ENCODE results near the gene IL20.

Gene IL20

DNA sequence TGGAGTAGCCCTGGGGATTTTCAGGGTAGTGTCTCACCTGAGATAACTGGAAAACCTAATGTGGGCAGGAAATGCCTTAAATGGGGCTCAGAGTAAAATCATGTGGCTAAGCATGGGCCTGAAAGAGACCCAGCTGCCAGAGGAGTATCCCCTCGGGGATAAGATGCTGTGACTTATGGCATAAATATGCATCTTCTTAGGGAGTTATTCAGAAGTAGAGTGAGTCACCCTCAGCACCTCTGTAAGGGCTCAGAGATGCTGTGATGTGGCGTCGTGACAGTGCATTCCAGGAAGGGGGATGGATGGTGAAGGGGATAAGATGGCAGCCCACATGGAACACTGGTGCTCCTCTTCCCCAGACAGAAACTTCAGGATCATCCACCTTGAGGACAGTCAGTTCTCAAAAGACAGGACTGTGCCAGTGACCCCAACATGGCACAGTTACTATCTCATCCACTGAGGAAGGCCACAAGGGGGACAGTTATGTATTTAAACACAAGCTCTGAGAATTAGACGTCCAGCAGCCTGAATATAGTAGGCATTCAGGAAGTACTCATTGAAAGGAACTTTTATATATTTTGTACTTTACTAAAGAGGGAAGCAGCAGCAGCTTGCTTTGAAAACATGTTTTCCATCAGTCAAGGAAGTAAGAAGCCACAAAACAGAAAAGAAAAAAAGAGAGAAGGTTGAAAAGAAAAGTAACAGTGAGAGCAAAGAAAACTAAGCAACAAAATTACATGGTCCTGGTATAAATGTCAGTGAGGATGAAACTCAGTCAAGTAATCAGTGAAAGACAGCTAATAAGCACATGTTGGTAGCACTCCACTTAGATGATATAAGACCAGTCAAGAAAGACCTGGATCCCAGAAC is 40.1 kb downstream of the IL20 start:
- peak; percentile 70 for DNase-seq

DNA sequence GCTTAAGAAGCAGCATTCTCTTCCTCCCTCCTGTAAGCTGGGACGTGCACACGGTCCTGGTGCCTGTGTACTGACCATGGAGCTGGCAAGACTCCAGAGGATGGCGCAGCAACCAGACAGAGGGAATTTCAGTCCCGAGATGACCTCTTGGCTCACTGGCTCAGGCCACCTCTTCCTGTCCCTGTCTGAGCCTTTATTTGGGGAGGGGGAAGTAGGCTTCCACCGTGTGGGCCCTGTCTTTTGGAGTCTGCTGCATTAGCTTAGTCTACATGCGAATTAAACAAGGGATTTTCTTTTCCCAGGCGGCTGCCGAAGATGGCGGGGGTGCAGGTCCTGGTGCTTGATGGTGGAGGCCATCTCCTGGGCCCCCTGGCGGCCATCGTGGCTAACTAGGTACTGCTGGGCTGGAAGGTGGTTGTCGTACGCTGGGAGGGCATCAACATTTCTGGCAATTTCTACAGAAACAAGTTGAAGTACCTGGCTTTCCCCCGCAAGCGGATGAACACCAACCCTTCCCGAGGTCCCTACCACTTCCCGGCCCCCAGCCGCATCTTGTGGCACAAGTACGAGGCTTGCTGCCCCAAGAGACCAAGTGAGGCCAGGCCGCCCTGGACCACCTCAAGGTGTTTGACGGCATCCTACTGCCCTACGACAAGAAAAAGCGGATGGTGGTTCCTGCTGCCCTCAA is 42.0 kb downstream of the IL20 start:
- no peak for DNase-seq

DNA sequence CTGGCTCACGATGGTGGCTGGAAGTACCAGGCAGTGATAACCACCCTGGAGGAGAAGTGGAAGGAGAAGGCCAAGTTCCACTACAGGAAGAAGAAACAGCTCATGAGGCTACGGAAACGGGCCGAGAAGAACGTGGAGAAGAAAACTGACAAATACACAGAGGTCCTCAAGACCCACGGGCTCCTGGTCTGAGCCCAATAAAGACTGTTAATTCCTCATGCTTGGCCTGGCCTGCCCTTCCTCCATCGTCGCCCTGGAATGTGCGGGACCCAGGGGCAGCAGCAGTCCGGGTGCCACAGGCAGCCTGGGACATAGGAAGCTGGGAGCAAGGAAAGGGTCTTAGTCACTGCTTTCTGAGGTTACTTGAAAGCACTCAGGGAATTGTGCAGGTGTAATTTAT is 42.6 kb downstream of the IL20 start:
- no peak for DNase-seq

DNA sequence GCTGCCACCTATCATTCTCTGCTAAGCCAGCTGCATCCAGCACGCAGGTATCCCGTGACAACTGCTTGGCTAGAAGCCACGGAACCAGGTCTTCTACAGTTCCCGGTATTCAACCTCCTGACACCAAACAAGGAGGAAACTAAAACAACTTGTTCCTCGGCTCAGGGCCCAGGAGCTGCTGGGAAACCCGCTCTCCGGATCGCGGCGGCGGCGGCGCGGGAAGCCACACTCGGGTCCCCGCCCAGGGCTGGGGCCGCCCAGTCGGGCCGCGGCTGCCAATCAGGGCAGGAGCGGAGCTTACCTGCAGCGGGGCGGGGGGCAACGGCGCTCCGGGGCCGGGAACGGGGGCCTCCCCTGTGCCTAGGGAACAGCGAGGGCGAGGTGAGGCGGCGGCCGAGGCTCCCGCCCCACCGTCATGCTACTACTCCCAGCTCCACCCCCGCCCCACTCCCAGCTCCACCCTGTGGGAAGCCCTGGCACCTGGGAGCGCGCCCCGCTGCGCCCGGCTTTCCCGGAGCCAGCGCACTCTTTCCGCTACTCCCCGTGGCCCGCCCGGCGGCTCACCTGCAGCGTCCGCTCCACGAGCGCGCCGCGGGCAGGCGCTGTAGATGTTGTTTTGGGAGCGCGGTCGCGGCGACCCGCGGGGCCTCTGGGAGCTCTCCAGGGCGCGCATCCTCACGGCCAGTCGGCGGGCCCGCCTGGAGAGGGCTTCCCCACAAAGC is 43.9 kb downstream of the IL20 start:
- DNase-seq, result peak; percentile 80

DNA sequence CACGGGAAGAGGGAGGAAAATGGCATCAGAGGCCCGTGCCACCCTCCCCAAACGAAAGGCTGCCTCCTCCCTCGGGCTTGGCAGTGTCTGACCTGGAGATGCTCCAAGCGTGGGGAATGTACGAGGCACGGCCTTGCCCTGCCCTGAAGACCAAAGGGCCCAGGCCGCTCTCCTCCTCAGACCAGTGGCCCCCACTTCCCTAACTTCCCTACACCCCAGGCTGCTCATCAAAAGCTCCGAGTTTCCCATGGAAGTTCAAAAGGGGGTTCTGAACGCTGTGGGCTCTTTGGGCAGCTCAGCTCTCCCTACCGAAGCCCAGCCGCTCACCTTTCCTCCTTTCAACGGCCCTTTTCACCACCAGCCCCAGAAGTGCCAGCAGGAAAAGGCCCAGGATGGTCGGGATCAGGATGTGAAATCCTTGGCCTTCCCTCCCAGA is 44.5 kb downstream of the IL20 start:
- DNase-seq, result peak; percentile 62

DNA sequence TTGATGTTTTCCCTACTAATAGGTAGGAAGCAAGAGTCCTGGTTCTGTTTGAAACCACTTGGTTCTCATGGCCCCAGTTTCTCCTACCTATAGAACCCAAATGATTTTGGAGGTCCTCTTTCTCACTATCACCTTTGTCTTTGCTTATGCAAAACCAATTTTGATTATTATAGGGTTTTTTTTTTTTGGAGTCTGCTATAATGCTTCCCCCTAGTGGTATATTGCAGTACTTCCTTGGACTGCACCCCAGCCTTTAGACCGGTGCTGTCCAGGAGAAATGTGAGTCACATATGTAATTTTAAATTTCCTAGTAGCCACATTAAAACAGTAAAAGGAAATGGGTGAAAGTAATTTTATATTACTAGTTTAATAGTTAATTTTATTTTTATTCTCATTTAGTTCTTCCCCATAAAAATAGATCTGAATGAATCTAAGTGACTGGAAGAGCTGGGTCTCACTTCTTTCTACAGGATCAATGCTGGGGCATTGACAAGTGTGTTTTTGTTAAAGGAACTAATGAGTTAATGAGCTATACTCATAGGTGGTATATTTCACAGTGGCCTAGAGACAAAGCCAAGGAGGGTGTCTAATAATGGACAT is 45.7 kb downstream of the IL20 start:
- DNase-seq, result no peak

DNA sequence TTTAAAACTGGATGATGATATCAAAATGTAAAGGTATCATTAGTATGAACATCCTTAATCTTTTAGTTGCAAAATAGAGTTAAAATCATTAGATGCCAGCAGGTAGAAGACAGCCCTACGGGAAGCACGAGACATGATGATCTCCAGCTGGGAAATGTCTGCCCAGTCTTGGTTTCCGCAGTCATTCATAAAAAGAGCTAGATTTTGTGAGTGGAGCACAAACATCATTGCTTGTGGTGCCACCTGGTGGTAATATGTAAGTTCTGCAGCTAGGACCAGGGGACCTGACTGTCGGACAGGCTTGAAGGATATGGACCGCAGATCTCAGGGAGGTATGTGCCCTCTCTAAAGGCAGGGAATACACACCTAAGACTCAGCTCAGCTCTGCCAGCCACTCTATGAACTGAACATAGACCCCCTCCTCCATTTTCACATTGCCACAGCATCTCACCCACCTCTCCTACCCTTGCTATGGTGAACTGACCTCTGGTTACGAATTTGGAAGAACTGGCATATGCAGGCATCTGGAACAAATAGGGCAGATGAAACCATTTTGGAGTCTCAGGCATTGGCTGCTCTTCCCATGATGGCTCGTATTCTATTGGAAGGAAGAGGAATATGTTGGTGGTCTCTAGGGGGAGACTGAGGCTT is 47.1 kb downstream of the IL20 start:
- peak; percentile 82 for DNase-seq

DNA sequence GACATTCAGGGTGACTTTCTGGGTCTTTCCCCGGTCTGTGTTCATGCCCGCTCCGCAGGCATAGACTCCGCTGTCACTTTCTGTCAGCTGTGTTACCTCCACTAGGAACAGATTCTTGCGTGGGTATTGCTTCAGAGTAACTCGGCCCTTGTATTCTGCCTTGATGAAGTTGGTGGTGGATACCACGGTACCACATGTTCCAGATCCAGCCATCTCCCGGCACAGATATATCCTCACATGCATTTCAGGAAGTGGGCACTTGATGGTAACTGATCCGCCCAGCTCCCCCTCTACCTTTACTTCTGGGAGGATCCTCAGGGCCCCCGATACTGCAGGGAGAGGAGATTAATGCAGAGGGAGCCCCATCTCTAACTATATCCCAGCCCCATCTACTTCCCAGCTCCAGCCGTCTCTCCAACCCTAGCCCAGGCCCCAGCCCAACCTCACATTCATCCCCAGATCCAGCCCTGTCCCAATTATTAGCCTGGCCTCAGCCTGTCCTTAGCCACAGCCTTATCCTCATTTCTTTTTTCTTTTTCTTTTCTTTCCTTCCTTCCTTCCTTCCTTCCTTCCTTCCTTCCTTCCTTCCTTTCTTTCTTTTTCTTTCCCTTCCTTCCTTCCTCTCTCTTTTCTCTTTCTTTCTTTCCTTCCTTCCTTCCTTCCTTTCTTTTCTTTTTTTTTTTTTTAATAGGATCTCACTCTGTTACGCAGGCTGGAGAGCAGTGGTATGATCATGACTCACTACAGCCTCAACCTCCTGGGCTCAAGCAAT is 48.5 kb downstream of the IL20 start:
- peak; percentile 57 for DNase-seq

DNA sequence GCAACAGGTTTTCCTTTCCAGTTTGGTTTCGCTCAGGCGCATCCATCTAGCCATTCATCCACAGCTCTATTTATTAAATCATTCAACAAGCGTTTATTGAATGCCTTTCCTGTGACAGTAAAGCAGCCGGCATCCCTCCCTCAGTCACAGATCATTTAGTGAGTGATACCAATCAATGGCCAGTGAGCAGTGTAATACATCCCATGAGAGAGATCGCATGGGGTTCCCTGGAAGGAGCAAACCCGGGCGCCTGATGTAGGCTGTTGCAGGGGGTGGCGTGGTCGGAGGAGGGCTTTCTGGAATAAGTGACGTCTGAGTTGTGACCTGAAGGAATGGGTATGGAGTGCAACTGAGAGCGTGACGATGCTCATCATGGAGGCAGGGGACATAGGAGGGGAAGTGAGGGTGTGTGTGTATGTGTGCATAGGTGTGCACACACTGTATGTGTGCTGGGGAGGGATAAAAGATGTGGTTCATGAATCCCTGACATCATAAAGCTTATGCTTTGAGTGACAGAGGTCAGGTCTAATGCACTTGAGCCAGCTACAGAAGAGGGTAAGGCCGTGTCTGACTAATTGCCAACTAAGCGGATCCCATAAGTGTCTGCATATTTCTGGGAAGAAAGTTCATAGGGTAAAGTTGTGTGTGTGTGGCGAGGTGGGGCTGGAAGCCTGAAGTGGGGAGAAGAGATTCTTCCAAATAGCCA is 49.8 kb downstream of the IL20 start:
- no peak for DNase-seq

DNA sequence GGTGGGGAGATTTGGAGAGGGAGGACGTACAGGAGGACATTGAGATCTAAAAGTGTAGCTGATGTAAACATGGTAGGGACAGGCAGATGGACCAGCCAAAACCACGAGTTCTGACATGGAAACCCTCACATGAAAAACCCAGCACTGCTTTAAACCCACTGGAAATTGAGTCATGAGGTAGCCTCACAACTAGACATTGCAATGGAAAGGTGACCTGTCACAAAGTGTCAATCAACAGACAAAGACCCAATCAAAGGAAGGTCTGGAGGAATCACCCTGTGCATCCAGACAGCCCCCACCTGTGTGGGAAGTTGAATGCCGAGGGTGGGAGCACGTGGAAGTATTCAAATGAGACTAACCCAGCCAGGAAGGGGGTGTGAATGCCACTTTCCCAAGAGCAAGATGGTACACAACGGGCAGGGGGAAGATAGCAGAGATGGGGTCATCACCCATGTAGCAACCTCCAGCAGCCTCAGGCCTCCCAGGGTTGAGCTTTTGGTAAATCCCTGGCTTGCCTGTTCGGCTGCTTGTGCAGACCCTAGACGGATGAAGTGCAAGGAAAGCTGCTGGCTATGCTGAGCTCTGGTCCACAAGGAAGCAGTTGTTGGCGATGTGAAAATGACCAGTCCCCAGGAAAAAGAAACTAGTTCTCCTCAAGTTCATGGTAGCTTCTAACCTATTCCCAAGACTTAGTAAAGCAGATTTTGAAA is 50.7 kb downstream of the IL20 start:
- peak; percentile 64 for DNase-seq

DNA sequence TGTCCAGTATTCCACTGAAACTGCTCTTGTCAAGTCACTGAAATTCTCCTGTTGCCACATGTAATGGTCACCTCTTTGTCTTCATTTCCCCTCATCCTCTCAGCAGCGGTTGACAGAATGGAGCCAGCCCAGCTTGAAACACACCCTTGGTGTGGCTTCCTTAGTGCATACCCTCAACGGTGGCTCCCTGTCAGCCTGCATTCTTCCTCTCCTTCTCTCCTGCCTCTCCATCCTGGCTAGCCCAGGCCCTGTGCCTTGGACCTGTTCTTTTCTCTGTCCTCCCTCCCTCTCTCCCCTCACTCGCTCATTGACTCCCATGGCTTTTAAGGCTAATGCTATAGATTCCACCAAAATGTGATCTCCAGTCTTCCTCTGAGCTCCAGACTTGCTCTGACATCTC is 52.7 kb downstream of the IL20 start:
- no peak for DNase-seq
